HG03558 (cell line): ENCODE data around the gene SDK1.

Experiments
- ATAC-seq: cut with Tn5 transposase; IDR thresholded peaks from one replicate; pipeline ENCODE4 v1.9.1; 2021; ENCODE audit warnings: moderate number of reproducible peaks; ENCODE audit not compliant: unreplicated experiment; ENCODE audit errors: extremely low read depth

The SDK1 gene

GRCh38 chr7:3639253-3639652 is 338.2 kb downstream of the SDK1 start:
- no peak for ATAC-seq

GRCh38 chr7:3641582-3641981 is 340.5 kb downstream of the SDK1 start:
- ATAC-seq = no peak

- no peak for ATAC-seq
Observed at GRCh38 chr7:3643091-3643490, 342.0 kb downstream of the SDK1 start.

GRCh38 chr7:3648276-3648675 is 347.2 kb downstream of the SDK1 start:
- no peak for ATAC-seq

GRCh38 chr7:3649250-3649649 is 348.2 kb downstream of the SDK1 start:
- no peak for ATAC-seq

GRCh38 chr7:3649678-3650440 is 348.8 kb downstream of the SDK1 start:
- ATAC-seq = no peak

GRCh38 chr7:3650844-3651243 is 349.8 kb downstream of the SDK1 start:
- ATAC-seq = no peak

- ATAC-seq = no peak
Observed at GRCh38 chr7:3655635-3656034, 354.6 kb downstream of the SDK1 start.

GRCh38 chr7:3657206-3657605 is 356.2 kb downstream of the SDK1 start:
- no peak for ATAC-seq

GRCh38 chr7:3668743-3669142 is 367.7 kb downstream of the SDK1 start:
- ATAC-seq = no peak

- ATAC-seq = no peak
Observed at GRCh38 chr7:3670898-3671297, 369.8 kb downstream of the SDK1 start.

- ATAC-seq = no peak
Observed at GRCh38 chr7:3673524-3673923, 372.5 kb downstream of the SDK1 start.

- ATAC-seq = no peak
Observed at GRCh38 chr7:3678314-3678810, 377.3 kb downstream of the SDK1 start.

- no peak for ATAC-seq
Observed at GRCh38 chr7:3682028-3682710, 381.1 kb downstream of the SDK1 start.

- ATAC-seq = no peak
Observed at GRCh38 chr7:3683546-3684539, 382.8 kb downstream of the SDK1 start.

GRCh38 chr7:3688071-3688470 is 387.0 kb downstream of the SDK1 start:
- ATAC-seq = no peak

GRCh38 chr7:3688842-3689241 is 387.8 kb downstream of the SDK1 start:
- ATAC-seq = no peak

GRCh38 chr7:3691478-3692158 is 390.6 kb downstream of the SDK1 start:
- ATAC-seq = no peak

- ATAC-seq = no peak
Observed at GRCh38 chr7:3695602-3696001, 394.6 kb downstream of the SDK1 start.

GRCh38 chr7:3696113-3696512 is 395.1 kb downstream of the SDK1 start:
- no peak for ATAC-seq
